Kidney (tissue), 14 donors: Measurements from ENCODE around the gene TMEM217. TPM values are rescaled to one million over a fixed set of nuclear protein-coding genes. Genes with fewer than 3 reads are reported as not detected.
A peak's percentile ranks its signal among the peaks of the same experiment; 100 is the strongest.

Experiments used
- DNase-seq, 5 donors: peaks; one replicate each; pipeline ENCODE4 v3.0.0-alpha.2; 2013 to 2020
- FAIRE-seq: peaks from 2 replicates; lab custom pipeline; 2012; peaks lifted over from hg19 to GRCh38; lab: Jason Lieb, UNC
- H3K27ac ChIP-seq, 2 donors: one replicate each; pipeline ENCODE4 v1.7.0; 2013; ENCODE audit warnings: low read depth in 2 of 2, low read length in 2 of 2, inconsistent platforms in 1 of 2
- H3K27me3 ChIP-seq: one replicate; pipeline ENCODE4 v1.7.1; 2013; ENCODE audit warnings: low read length, inconsistent platforms; ENCODE audit not compliant: control insufficient read depth, insufficient read depth
- H3K36me3 ChIP-seq, 3 donors: one replicate each; pipeline versions ENCODE4 v1.7.0 to v1.7.1; 2013; ENCODE audit warnings: low read length in 3 of 3, control low read depth in 1 of 3, inconsistent platforms in 1 of 3; ENCODE audit not compliant: insufficient read depth in 3 of 3, control insufficient read depth in 2 of 3
- H3K4me1 ChIP-seq, 3 donors: one replicate each; pipeline versions ENCODE4 v1.7.0 to v1.7.1; 2013; ENCODE audit warnings: low read length in 3 of 3, inconsistent platforms in 1 of 3, low read depth in 1 of 3; ENCODE audit not compliant: control insufficient read depth in 2 of 3, insufficient read depth in 2 of 3
- H3K4me3 ChIP-seq, 3 donors: one replicate each; pipeline versions ENCODE4 v1.7.0 to v1.8.1; 2013; ENCODE audit warnings: low read length in 3 of 3, control low read depth in 1 of 3, inconsistent platforms in 1 of 3
- H3K9ac ChIP-seq, 3 donors: one replicate each; pipeline versions ENCODE4 v1.7.0 to v1.7.1; 2013; ENCODE audit warnings: low read length in 3 of 3, control low read depth in 1 of 3, inconsistent platforms in 1 of 3
- H3K9me3 ChIP-seq, 3 donors: one replicate each; pipeline versions ENCODE4 v1.7.0 to v1.7.1; 2013; ENCODE audit warnings: low read length in 3 of 3, control low read depth in 1 of 3, inconsistent platforms in 1 of 3; ENCODE audit not compliant: control insufficient read depth in 2 of 3, insufficient read depth in 1 of 3
- CTCF ChIP-seq: IDR thresholded peaks from 3 replicates; pipeline ENCODE4 v1.5.1; 2012; ENCODE audit warnings: mild to moderate bottlenecking, moderate library complexity, borderline replicate concordance; ENCODE audit not compliant: insufficient read depth; ENCODE audit errors: extremely low read depth
- intact Hi-C: fragments of 100-400 bp; cut with DNase I; formaldehyde crosslinking; loops from one replicate; pipeline ENCODE4 v1.11.1; 2022
- polyA plus RNA-seq: library from polyadenylated mRNA; stranded (reverse); fragments of 350-450 nt; fragmentation: Illumina TruSeq; extraction: RNeasy Lipid Tissue Mini Kit (QIAGEN cat#74804); gene quantifications from one replicate; pipeline ENCODE4 v1.2.3, GENCODE V29; 2014; ENCODE audit warnings: low read depth, low replicate concordance; ENCODE audit not compliant: insufficient read depth
- total RNA-seq: library from RNA; stranded (reverse); fragmentation: NEBNext Ultra II Directional; extraction: Animal tissue kit (Norgen Biotek cat#: 25700); gene quantifications from one replicate; pipeline ENCODE4 v1.2.1, GENCODE V29; 2021
- donor health status: control.
- donor health status: control.
- donor health status: control.
- donor health status: control.
- donor health status: control.
- donor health status: DM: yes; HTN: yes; CAD: no.
- donor health status: Normal renal cell carcinoma (clear cell type).

TMEM217 gene
- total and polyA plus RNA-seq, 2 donors from 2014 or later, result 0.67 to 0.72 TPM

DNA sequence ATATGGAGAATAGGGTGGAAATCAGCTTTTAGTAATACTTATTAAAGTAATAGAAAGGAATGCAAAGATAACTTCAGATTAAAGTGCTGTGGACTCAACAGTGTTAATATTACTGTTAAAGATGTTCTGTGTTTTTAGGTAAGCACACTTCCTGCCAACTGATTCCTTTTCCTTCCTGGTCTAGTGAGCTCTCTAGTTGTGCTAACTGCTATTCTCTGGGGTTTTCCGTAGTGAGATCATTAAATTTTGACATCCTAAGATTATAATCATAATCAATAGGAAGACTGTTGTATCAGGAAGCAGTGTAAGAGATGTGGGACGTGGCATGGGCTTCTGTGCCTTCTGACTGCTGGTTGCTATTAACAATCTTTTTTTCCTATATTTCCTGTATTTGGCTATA is 1.2 kb upstream of the TMEM217 start:
- no peaks in the 10 kb centered on the region for H3K9me3 ChIP-seq
- peaks cover 0 to 16% (median 5%) of the 10 kb centered on the region in 3 donors for H3K4me1 ChIP-seq
- H3K27ac ChIP-seq, result no peak overlapping the region
- DNase-seq (no peak), FAIRE-seq (no peak)
- intact Hi-C loops, result no loop called here
- H3K9ac ChIP-seq, result no peak overlapping the region
- H3K36me3 ChIP-seq, result no peaks in the 10 kb centered on the region
- no peak for TF ChIP-seq CTCF
- peak overlapping the region in 1 of 3 donors; percentile 30 for H3K4me3 ChIP-seq
- H3K27me3 ChIP-seq, result no peaks in the 10 kb centered on the region

GRCh38 chr6:37258405-37259105 is 611 bp upstream of the TMEM217 start:
- no peaks in the 10 kb centered on the region for H3K27me3 ChIP-seq
- H3K9me3 ChIP-seq, result no peaks in the 10 kb centered on the region
- H3K27ac ChIP-seq, result peak overlapping the region; percentile 73 to 90
- FAIRE-seq (no peak), DNase-seq (no peak)
- peaks cover 0 to 16% (median 5%) of the 10 kb centered on the region in 3 donors for H3K4me1 ChIP-seq
- H3K9ac ChIP-seq, result peak overlapping the region; percentile 67 to 93 (median 81)
- H3K4me3 ChIP-seq, result peak overlapping the region; percentile 87 to 95 (median 89)
- TF ChIP-seq CTCF, result no peak
- intact Hi-C loops, result no loop called here
- H3K36me3 ChIP-seq, result no peaks in the 10 kb centered on the region

DNA sequence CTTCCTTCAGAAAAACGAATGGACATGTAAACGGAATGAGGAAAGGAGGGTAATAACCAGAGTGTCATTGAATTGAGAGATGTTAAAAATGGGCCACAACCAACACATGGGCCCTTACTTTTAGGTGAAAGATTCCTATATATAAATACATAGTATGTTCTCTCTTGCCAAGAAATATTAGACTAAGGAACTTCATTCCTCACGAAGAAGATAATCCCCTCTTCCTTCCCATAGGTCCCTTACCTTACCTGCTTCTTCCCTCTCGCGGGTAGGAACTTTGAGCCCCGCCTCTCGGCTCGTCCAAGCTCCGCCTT is 667 bp downstream of the TMEM217 start:
- no peaks in the 10 kb centered on the region for H3K36me3 ChIP-seq
- FAIRE-seq, result no peak
- H3K4me1 ChIP-seq, result peaks cover 0 to 16% (median 5%) of the 10 kb centered on the region in 3 donors
- TF ChIP-seq CTCF, result no peak
- no peaks in the 10 kb centered on the region for H3K9me3 ChIP-seq
- H3K9ac ChIP-seq, result peak overlapping the region in 2 of 3 donors; percentile 11 to 66
- peak overlapping the region; percentile 62 to 95 (median 65) for H3K4me3 ChIP-seq
- H3K27me3 ChIP-seq, result no peaks in the 10 kb centered on the region
- H3K27ac ChIP-seq, result no peak overlapping the region
- intact Hi-C loops, result no loop called here
- DNase-seq, result no peak
